ENCODE data around the gene PGRMC1. TPM values are rescaled to one million over a fixed set of nuclear protein-coding genes. Genes with fewer than 3 reads are reported as not detected.
"Not testable (repeated sequence)": the region's sequence is repeated elsewhere in the genome, so short reads cannot be mapped to it uniquely, and the experiment has no call there.

PGRMC1 gene
- total RNA-seq, 1 experiment from 2014 or later, result 247 TPM

GRCh38 chrX:119252716-119253115, 16.6 kb downstream of the PGRMC1 start:
- Histone ChIP-seq H3K4me3 (ENCODE audit: insufficient read depth, low read depth, low read length) (no peak overlapping the region), H3K27me3 (ENCODE audit: control insufficient read depth, insufficient read depth, low read length) (no peaks in the 10 kb centered on the region), H3K36me3 (replicated peaks; ENCODE audit: control insufficient read depth, insufficient read depth, low read length) (no peaks in the 10 kb centered on the region)
- no peak for DNase-seq

- Histone ChIP-seq H3K4me3 (ENCODE audit: insufficient read depth, low read depth, low read length) (no peak overlapping the region), H3K27me3 (ENCODE audit: control insufficient read depth, insufficient read depth, low read length) (no peaks in the 10 kb centered on the region), H3K36me3 (replicated peaks; ENCODE audit: control insufficient read depth, insufficient read depth, low read length) (no peaks in the 10 kb centered on the region)
- peak; percentile 28 for DNase-seq
Observed at GRCh38 chrX:119266364-119266995, 30.4 kb downstream of the PGRMC1 start.

GRCh38 chrX:119267115-119267514, 31.0 kb downstream of the PGRMC1 start:
- DNase-seq; H3K27me3 ChIP-seq (ENCODE audit: control insufficient read depth, insufficient read depth, low read length); H3K36me3 ChIP-seq (replicated peaks; ENCODE audit: control insufficient read depth, insufficient read depth, low read length); H3K4me3 ChIP-seq (ENCODE audit: insufficient read depth, low read depth, low read length): not testable (repeated sequence)

DNA sequence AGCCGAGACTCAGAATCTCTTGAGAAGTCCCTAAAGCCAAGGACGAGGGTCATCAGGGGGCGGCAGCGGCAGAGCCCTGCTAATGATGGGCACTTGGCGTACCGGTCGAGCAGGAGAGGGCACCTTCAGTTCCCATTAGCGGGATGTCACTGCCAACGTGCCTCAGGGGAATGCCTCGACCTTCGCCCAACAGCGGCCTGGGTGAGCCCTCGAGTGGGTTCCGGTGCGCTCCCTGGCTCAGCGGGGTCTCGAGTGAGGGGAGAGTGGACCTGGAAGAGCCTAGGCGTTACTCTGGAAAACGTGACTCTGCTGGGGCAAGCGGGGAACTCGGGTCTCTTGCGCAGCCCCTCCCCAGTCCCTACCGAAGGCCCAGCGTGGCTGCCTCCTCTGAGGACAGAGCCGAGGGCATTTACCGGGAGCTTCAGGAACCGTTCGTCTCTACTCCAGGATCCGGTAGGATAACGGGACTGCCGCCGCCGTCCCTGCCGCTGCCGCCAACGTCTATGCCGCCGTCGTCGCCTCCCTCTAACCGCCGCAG, 36.9 kb downstream of the PGRMC1 start:
- Histone ChIP-seq H3K4me3 (ENCODE audit: insufficient read depth, low read depth, low read length) (peak overlapping the region; percentile 35; the same call in 1 of the 2 replicates), H3K36me3 (replicated peaks; ENCODE audit: control insufficient read depth, insufficient read depth, low read length) (no peaks in the 10 kb centered on the region), H3K27me3 (ENCODE audit: control insufficient read depth, insufficient read depth, low read length) (peaks cover 14% of the 10 kb centered on the region; the same call in 1 of the 2 replicates)
- peak; percentile 42 for DNase-seq

DNA sequence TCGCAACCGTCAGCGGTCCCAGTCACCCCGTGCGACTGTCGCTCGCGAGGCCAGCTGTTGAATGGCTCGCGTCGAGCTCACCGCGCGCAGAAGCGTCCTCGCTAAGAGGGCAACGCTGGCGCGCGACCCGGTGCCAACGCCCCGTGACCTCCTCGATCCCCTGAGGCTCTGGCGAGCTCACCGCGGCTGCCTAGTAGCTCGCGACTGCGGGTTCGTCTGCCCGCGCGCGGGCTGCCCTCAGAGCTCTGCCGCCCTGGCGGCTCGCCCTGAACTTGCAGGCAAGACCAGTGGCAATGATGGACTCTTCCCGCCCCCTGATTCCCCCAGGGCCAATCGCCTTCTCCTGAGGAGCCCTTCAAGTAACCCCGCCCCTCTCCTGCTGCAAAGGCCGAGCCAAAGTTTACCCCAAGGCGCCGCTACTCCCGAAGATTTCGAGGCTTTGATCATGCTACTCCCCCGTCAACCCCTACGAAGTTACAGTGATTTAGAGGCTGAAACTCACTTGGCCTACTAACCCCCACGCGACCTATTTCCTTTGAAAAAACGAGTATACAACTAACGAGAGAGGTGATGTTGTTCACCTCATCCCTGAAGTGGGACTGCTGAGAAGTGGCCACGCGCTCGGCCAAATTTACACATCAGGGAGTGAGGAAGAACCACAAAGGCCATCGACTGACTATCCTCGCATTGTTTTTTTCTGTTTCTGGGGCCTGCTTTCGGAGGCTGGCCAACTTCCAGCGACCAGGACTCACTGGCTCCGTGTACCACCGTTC, 37.5 kb downstream of the PGRMC1 start:
- H3K27me3 ChIP-seq (ENCODE audit: control insufficient read depth, insufficient read depth, low read length), result peaks cover 14% of the 10 kb centered on the region; the same call in 1 of the 2 replicates
- H3K36me3 ChIP-seq (replicated peaks; ENCODE audit: control insufficient read depth, insufficient read depth, low read length), result no peaks in the 10 kb centered on the region
- peak; percentile 83 for DNase-seq
- peak overlapping the region; percentile 35; the same call in 1 of the 2 replicates for H3K4me3 ChIP-seq (ENCODE audit: insufficient read depth, low read depth, low read length)

DNA sequence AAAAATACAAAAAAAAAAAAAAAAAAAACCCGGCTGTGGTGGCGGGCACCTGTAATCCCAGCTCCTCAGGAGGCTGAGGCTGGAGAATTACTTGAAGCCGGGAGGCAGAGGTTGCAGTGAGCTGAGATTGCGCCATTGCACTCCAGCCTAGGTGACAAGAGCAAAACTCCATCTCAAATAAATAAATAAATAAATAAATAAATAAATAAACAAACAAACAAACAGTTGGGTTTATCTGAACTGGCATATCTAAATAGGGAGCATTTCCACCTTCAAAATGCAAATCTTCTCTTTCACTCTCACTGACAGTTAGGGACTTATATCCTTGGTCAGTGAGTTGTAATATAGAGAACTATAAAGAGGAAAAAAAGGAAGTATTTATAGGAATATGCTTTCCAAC, 46.3 kb downstream of the PGRMC1 start:
- H3K36me3 ChIP-seq (replicated peaks; ENCODE audit: control insufficient read depth, insufficient read depth, low read length); DNase-seq; H3K27me3 ChIP-seq (ENCODE audit: control insufficient read depth, insufficient read depth, low read length); H3K4me3 ChIP-seq (ENCODE audit: insufficient read depth, low read depth, low read length): not testable (repeated sequence)

- DNase-seq, result no peak
- H3K36me3 ChIP-seq (replicated peaks; ENCODE audit: control insufficient read depth, insufficient read depth, low read length), result no peaks in the 10 kb centered on the region
- H3K27me3 ChIP-seq (ENCODE audit: control insufficient read depth, insufficient read depth, low read length), result no peaks in the 10 kb centered on the region
- H3K4me3 ChIP-seq (ENCODE audit: insufficient read depth, low read depth, low read length), result no peak overlapping the region
Observed at GRCh38 chrX:119288890-119289393, 52.9 kb downstream of the PGRMC1 start.

- Histone ChIP-seq H3K27me3 (ENCODE audit: control insufficient read depth, insufficient read depth, low read length) (no peaks in the 10 kb centered on the region), H3K4me3 (ENCODE audit: insufficient read depth, low read depth, low read length) (no peak overlapping the region), H3K36me3 (replicated peaks; ENCODE audit: control insufficient read depth, insufficient read depth, low read length) (no peaks in the 10 kb centered on the region)
- DNase-seq, result no peak
Observed at GRCh38 chrX:119290476-119290875, 54.4 kb downstream of the PGRMC1 start.

DNA sequence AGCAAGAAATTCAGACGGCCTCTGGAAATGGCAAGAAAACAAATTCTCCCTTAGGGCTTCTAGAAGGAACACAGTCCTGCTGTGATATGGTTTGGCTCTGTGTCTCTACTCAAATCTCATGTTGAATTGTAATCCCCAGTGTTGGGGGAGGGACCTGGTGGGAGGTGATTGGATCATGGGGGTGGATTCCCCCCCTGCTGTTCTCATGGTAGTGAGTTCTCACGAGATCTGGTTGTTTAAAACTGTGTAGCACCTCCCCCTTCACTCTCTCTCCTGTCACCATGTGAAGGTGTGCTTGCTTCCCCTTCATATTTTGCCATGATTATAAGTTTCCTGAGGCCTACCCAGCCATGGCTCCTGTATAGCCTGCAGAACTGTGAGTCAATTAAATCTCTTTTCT, 55.2 kb downstream of the PGRMC1 start:
- DNase-seq; H3K27me3 ChIP-seq (ENCODE audit: control insufficient read depth, insufficient read depth, low read length); H3K4me3 ChIP-seq (ENCODE audit: insufficient read depth, low read depth, low read length); H3K36me3 ChIP-seq (replicated peaks; ENCODE audit: control insufficient read depth, insufficient read depth, low read length): not testable (repeated sequence)

GRCh38 chrX:119292445-119292844, 56.4 kb downstream of the PGRMC1 start:
- Histone ChIP-seq H3K27me3 (ENCODE audit: control insufficient read depth, insufficient read depth, low read length) (no peaks in the 10 kb centered on the region), H3K36me3 (replicated peaks; ENCODE audit: control insufficient read depth, insufficient read depth, low read length) (no peaks in the 10 kb centered on the region), H3K4me3 (ENCODE audit: insufficient read depth, low read depth, low read length) (no peak overlapping the region)
- peak; percentile 13 for DNase-seq

Other genes with a start within 250 kb of the PGRMC1 start
- not detected in 2 replicates for gene CT47C1, start 163.3 kb upstream of the PGRMC1 start, total RNA-seq (2014; rRNA removed; shearing (Covaris generic))
- gene KIAA1210, start 108.5 kb upstream of the PGRMC1 start, total RNA-seq (2014; rRNA removed; shearing (Covaris generic)), result not detected in 2 replicates
- gene SLC25A43, start 163.1 kb downstream of the PGRMC1 start, total RNA-seq (2014; rRNA removed; shearing (Covaris generic)), result 5.3 and 7.5 TPM in 2 replicates
- gene SLC25A5, start 232.2 kb downstream of the PGRMC1 start, total RNA-seq (2014; rRNA removed; shearing (Covaris generic)), result 383 and 395 TPM in 2 replicates